ENCODE measurements around the gene KIF26B. TPM values are rescaled to one million over a fixed set of nuclear protein-coding genes. Genes with fewer than 3 reads are reported as not detected.

The KIF26B gene
- polyA plus RNA-seq, 1 of the 3 experiments (the other 2 are of a cell fraction) = 2.6 TPM

DNA sequence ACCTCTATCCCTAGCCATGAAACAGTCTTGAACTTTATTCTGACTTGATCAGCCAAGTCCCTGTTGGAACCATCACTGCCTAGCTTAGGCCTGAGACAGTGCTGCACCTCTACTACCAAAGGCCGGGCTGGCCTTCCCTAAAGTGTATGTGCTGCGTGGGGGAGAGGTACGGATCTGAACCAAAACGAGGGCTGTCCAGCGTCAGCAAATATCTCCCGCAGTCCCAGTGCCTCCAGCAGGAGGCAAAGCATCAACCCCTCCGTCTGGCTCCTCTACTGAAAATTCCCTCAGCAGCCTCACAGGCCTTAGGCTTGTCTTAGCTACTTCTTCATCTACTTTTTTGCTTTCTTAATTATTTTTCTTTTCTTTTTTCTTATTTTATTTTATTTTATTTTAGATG is 33.3 kb upstream of the KIF26B start:
- CTCF ChIA-PET = interaction anchor here (1.0 to 1.2 kb wide), 2 partner anchors 25 to 252 kb away, joined by 3 read pairs; no protein-coding TSS in a partner anchor

GRCh38 chr1:245124241-245124640 is 30.5 kb upstream of the KIF26B start:
- ChIA-PET POLR2A (no interaction called here), CTCF (interaction anchor here (1.0 kb wide), 1 partner anchor 29 kb away, joined by 4 read pairs; no protein-coding TSS in a partner anchor)
- H3K36me3 ChIP-seq (replicated peaks in 1 of 2; ENCODE audit: control insufficient read depth in 1 of 2, insufficient read depth in 2 of 2, low read length in 1 of 2) = no peaks in the 10 kb centered on the region
- no peak for DNase-seq
- no peaks in the 10 kb centered on the region for H3K4me1 ChIP-seq (ENCODE audit: control insufficient read depth in 1 of 2, insufficient read depth in 2 of 2, low read depth in 1 of 2, low read length in 1 of 2)
- H3K9ac ChIP-seq = no peak overlapping the region
- H3F3A ChIP-seq (replicated peaks; ENCODE audit: insufficient read depth) = no peaks in the 10 kb centered on the region
- H4K20me1 ChIP-seq (ENCODE audit: insufficient read depth) = no peaks in the 10 kb centered on the region
- H3K27ac ChIP-seq (ENCODE audit: low read depth in 2 of 2, low read length in 1 of 2) = no peak overlapping the region
- H3K4me3 ChIP-seq (ENCODE audit: low read depth in 2 of 2, low read length in 1 of 2) = no peak overlapping the region
- 93% methylated on average over 6 of the region's 6 CpGs for WGBS (ENCODE audit: low lambda C conversion rate)
- no peaks in the 10 kb centered on the region for H3K79me2 ChIP-seq (ENCODE audit: insufficient read depth)
- no peaks in the 10 kb centered on the region for H3K27me3 ChIP-seq (ENCODE audit: insufficient read depth)
- H3K4me2 ChIP-seq = no peak overlapping the region
- no peak overlapping the region for H2AFZ ChIP-seq (ENCODE audit: low read depth)
- no peaks in the 10 kb centered on the region for H3K9me3 ChIP-seq
- no peaks in the 10 kb centered on the region for H3K9me2 ChIP-seq
- TF ChIP-seq NFIC (IDR thresholded peaks at IDR 0.05; ENCODE audit: borderline replicate concordance) (no peak), CHD2 (IDR thresholded peaks at IDR 0.05; ENCODE audit: low read length, partially characterized antibody) (no peak), GATA2 (CRISPR knock-in tag; IDR thresholded peaks at IDR 0.05) (no peak), TEAD4 (IDR thresholded peaks at IDR 0.05; ENCODE audit: borderline replicate concordance, insufficient read depth) (no peak), PBX3 (IDR thresholded peaks at IDR 0.05) (no peak), USF2 (IDR thresholded peaks at IDR 0.05; ENCODE audit: borderline replicate concordance, low read depth, low read length) (no peak), RFX5 (IDR thresholded peaks at IDR 0.05; ENCODE audit: low read length) (no peak), POLR2AphosphoS5 (IDR thresholded peaks at IDR 0.05; ENCODE audit: low read depth, low read length) (no peak)
- TF ChIP-seq, protein P1, sequence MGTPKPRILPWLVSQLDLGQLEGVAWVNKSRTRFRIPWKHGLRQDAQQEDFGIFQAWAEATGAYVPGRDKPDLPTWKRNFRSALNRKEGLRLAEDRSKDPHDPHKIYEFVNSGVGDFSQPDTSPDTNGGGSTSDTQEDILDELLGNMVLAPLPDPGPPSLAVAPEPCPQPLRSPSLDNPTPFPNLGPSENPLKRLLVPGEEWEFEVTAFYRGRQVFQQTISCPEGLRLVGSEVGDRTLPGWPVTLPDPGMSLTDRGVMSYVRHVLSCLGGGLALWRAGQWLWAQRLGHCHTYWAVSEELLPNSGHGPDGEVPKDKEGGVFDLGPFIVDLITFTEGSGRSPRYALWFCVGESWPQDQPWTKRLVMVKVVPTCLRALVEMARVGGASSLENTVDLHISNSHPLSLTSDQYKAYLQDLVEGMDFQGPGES (IDR thresholded peaks at IDR 0.05; ENCODE audit: low read depth, low read length) = no peak
- TF ChIP-seq, protein P2, sequence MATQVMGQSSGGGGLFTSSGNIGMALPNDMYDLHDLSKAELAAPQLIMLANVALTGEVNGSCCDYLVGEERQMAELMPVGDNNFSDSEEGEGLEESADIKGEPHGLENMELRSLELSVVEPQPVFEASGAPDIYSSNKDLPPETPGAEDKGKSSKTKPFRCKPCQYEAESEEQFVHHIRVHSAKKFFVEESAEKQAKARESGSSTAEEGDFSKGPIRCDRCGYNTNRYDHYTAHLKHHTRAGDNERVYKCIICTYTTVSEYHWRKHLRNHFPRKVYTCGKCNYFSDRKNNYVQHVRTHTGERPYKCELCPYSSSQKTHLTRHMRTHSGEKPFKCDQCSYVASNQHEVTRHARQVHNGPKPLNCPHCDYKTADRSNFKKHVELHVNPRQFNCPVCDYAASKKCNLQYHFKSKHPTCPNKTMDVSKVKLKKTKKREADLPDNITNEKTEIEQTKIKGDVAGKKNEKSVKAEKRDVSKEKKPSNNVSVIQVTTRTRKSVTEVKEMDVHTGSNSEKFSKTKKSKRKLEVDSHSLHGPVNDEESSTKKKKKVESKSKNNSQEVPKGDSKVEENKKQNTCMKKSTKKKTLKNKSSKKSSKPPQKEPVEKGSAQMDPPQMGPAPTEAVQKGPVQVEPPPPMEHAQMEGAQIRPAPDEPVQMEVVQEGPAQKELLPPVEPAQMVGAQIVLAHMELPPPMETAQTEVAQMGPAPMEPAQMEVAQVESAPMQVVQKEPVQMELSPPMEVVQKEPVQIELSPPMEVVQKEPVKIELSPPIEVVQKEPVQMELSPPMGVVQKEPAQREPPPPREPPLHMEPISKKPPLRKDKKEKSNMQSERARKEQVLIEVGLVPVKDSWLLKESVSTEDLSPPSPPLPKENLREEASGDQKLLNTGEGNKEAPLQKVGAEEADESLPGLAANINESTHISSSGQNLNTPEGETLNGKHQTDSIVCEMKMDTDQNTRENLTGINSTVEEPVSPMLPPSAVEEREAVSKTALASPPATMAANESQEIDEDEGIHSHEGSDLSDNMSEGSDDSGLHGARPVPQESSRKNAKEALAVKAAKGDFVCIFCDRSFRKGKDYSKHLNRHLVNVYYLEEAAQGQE (IDR thresholded peaks at IDR 0.05; ENCODE audit: low read depth, low read length) = no peak

More for the DNA sequence above, 33.3 kb upstream of the KIF26B start:
- no peaks in the 10 kb centered on the region for H3K27me3 ChIP-seq (ENCODE audit: insufficient read depth)
- H3K36me3 ChIP-seq (replicated peaks in 1 of 2; ENCODE audit: control insufficient read depth in 1 of 2, insufficient read depth in 2 of 2, low read length in 1 of 2) = no peaks in the 10 kb centered on the region
- no peak overlapping the region for H3K9ac ChIP-seq
- TF ChIP-seq, protein P1 (IDR thresholded peaks at IDR 0.05; ENCODE audit: low read depth, low read length) = no peak
- TF ChIP-seq PBX3 (IDR thresholded peaks at IDR 0.05) (no peak), GABPA (IDR thresholded peaks at IDR 0.05; ENCODE audit: low read depth) (no peak), ELF1 (IDR thresholded peaks at IDR 0.05) (no peak), EZH2phosphoT487 (IDR thresholded peaks at IDR 0.05; ENCODE audit: borderline replicate concordance, low read depth) (no peak), MEF2A (IDR thresholded peaks at IDR 0.05; ENCODE audit: borderline replicate concordance, low read depth) (no peak), JUND (IDR thresholded peaks at IDR 0.05) (no peak)
- TF ChIP-seq, protein P3, sequence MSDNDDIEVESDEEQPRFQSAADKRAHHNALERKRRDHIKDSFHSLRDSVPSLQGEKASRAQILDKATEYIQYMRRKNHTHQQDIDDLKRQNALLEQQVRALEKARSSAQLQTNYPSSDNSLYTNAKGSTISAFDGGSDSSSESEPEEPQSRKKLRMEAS (IDR thresholded peaks at IDR 0.05; ENCODE audit: low read depth) = no peak
- no peaks in the 10 kb centered on the region for H3K9me2 ChIP-seq
- H3K4me3 ChIP-seq (ENCODE audit: low read depth in 2 of 2, low read length in 1 of 2) = no peak overlapping the region
- no peaks in the 10 kb centered on the region for H3K79me2 ChIP-seq (ENCODE audit: insufficient read depth)
- H4K20me1 ChIP-seq (ENCODE audit: insufficient read depth) = no peaks in the 10 kb centered on the region
- POLR2A ChIA-PET = no interaction called here
- 85% methylated on average over 7 of the region's 7 CpGs for WGBS (ENCODE audit: low lambda C conversion rate)
- H3K4me1 ChIP-seq (ENCODE audit: control insufficient read depth in 1 of 2, insufficient read depth in 2 of 2, low read depth in 1 of 2, low read length in 1 of 2) = no peaks in the 10 kb centered on the region
- H3K9me3 ChIP-seq = no peaks in the 10 kb centered on the region
- DNase-seq = no peak
- H3K4me2 ChIP-seq = no peak overlapping the region
- H2AFZ ChIP-seq (ENCODE audit: low read depth) = no peak overlapping the region
- H3K27ac ChIP-seq (ENCODE audit: low read depth in 2 of 2, low read length in 1 of 2) = no peak overlapping the region
- no peaks in the 10 kb centered on the region for H3F3A ChIP-seq (replicated peaks; ENCODE audit: insufficient read depth)

Data from SK-N-SH (cell line).